Neural cell (in vitro differentiated cells): ENCODE results near the gene PCED1B. TPM values are rescaled to one million over a fixed set of nuclear protein-coding genes. Genes with fewer than 3 reads are reported as not detected.

Experiments
- H2AFZ ChIP-seq: fragments of 200-600, 300-800 bp; sonication (generic), shearing (Covaris generic); 2 replicates; pipeline ENCODE4 v1.6.0; 2014; ENCODE audit warnings: low read depth, mild to moderate bottlenecking, antibody characterized with exemption, low read length, moderate library complexity
- H3F3A ChIP-seq: fragments of 200-600 bp; shearing (Covaris generic); 2 replicates; pipeline ENCODE4 v1.6.1; 2016; ENCODE audit warnings: mild to moderate bottlenecking, moderate library complexity, mixed read lengths, antibody characterized with exemption, low read length; ENCODE audit not compliant: insufficient read depth, poor library complexity, severe bottlenecking
- H3K27ac ChIP-seq: fragments of 200-600, 300-800 bp; sonication (generic), shearing (Covaris generic); 2 replicates; pipeline ENCODE4 v1.5.1; 2014; ENCODE audit warnings: mild to moderate bottlenecking, low read length, moderate library complexity
- H3K27me3 ChIP-seq: fragments of 300-800, 200-600 bp; sonication (generic), shearing (Covaris generic); 2 replicates; pipeline ENCODE4 v1.6.0; 2014; ENCODE audit warnings: mild to moderate bottlenecking, low read depth, low read length, moderate library complexity; ENCODE audit not compliant: insufficient read depth
- H3K36me3 ChIP-seq: fragments of 300-800, 200-600 bp; sonication (generic), shearing (Covaris generic); 2 replicates; pipeline ENCODE4 v1.5.1; 2014; ENCODE audit warnings: mild to moderate bottlenecking, antibody characterized with exemption, low read length, moderate library complexity; ENCODE audit not compliant: insufficient read depth
- H3K4me2 ChIP-seq: fragments of 300-800, 200-600 bp; sonication (generic), shearing (Covaris generic); 2 replicates; pipeline ENCODE4 v1.6.0; 2014; ENCODE audit warnings: mild to moderate bottlenecking, low read length
- H3K4me3 ChIP-seq: fragments of 300-800, 200-600 bp; sonication (generic), shearing (Covaris generic); 2 replicates; pipeline ENCODE4 v1.5.1; 2014; ENCODE audit warnings: mild to moderate bottlenecking, low read length, moderate library complexity
- H3K79me2 ChIP-seq: fragments of 200-600 bp; shearing (Covaris generic); replicated peaks from 2 replicates; pipeline ENCODE4 v1.6.0; 2014; ENCODE audit warnings: mild to moderate bottlenecking, low read length, moderate library complexity; ENCODE audit not compliant: insufficient read depth
- H3K9ac ChIP-seq: fragments of 300-800, 200-600 bp; sonication (generic), shearing (Covaris generic); 2 replicates; pipeline ENCODE4 v1.6.1; 2016; ENCODE audit warnings: mild to moderate bottlenecking, low read length, mixed read lengths
- H3K9me2 ChIP-seq: fragments of 200-600 bp; shearing (Covaris generic); 2 replicates; pipeline ENCODE4 v1.6.1; 2016; ENCODE audit warnings: mild to moderate bottlenecking, low read length, mixed read lengths; ENCODE audit not compliant: insufficient read depth
- H3K9me3 ChIP-seq: fragments of 200-600, 300-800 bp; sonication (generic), shearing (Covaris generic); 2 replicates; pipeline ENCODE4 v1.6.1; 2016; ENCODE audit warnings: mild to moderate bottlenecking, mixed run types, low read length, moderate library complexity, mixed read lengths
- H4K20me1 ChIP-seq: fragments of 200-600 bp; shearing (Covaris generic); 2 replicates; pipeline ENCODE4 v1.6.1; 2016; ENCODE audit warnings: mild to moderate bottlenecking, mixed run types; ENCODE audit not compliant: insufficient read depth
- CTCF ChIP-seq: fragments of 450-650 bp; IDR thresholded peaks from 2 replicates; pipeline ENCODE4 v1.5.1; 2014; ENCODE audit warnings: antibody characterized with exemption, mild to moderate bottlenecking, moderate library complexity; ENCODE audit not compliant: poor library complexity, severe bottlenecking
- EP300 ChIP-seq: fragments of 450-650 bp; conservative IDR thresholded peaks from 2 replicates; pipeline ENCODE4 v1.6.1; 2014; ENCODE audit warnings: antibody characterized with exemption, mild to moderate bottlenecking, moderate library complexity; ENCODE audit not compliant: poor library complexity, severe bottlenecking
- EZH2 ChIP-seq: fragments of 200-600, 300-800 bp; shearing (Covaris generic), sonication (generic); IDR thresholded peaks from 2 replicates; pipeline ENCODE4 v1.6.1; 2014; ENCODE audit warnings: antibody characterized with exemption, low read length, borderline replicate concordance, mild to moderate bottlenecking; ENCODE audit not compliant: insufficient read depth, poor library complexity, severe bottlenecking
- MXI1 ChIP-seq: fragments of 450-650 bp; conservative IDR thresholded peaks from 2 replicates; pipeline ENCODE4 v1.6.1; 2014; ENCODE audit warnings: antibody characterized with exemption, mild to moderate bottlenecking; ENCODE audit not compliant: poor library complexity, severe bottlenecking
- POLR2AphosphoS5 ChIP-seq: IDR thresholded peaks from 2 replicates; pipeline ENCODE4 v1.6.1; 2012
- RAD21 ChIP-seq: fragments of 450-650 bp; conservative IDR thresholded peaks from 2 replicates; pipeline ENCODE4 v1.6.1; 2014; ENCODE audit warnings: antibody characterized with exemption, mild to moderate bottlenecking, moderate library complexity
- REST ChIP-seq: IDR thresholded peaks from 2 replicates; pipeline ENCODE4 v1.6.1; 2012; ENCODE audit warnings: borderline replicate concordance
- SMC3 ChIP-seq: fragments of 450-650 bp; conservative IDR thresholded peaks from 2 replicates; pipeline ENCODE4 v1.6.1; 2014; ENCODE audit warnings: antibody characterized with exemption, mild to moderate bottlenecking, moderate library complexity; ENCODE audit not compliant: poor library complexity
- TAF1 ChIP-seq: IDR thresholded peaks from 2 replicates; pipeline ENCODE4 v1.6.1; 2012; ENCODE audit warnings: low read depth
- polyA plus RNA-seq: library from polyadenylated mRNA; depleted of rRNA; stranded (reverse); fragments of >200 nt; gene quantifications from 2 replicates; pipeline ENCODE4 v1.2.3, GENCODE V29; 2014

PCED1B gene
- polyA plus RNA-seq, 1 donor from 2014 or later: not detected

- H4K20me1 ChIP-seq: no peaks in the 10 kb centered on the region
- no peaks in the 10 kb centered on the region for H3K9me2 ChIP-seq
- H3K9me3 ChIP-seq: no peaks in the 10 kb centered on the region
- H3F3A ChIP-seq: no peaks in the 10 kb centered on the region
- no peak overlapping the region for H3K9ac ChIP-seq
- no peak for TF ChIP-seq MXI1
- TF ChIP-seq POLR2AphosphoS5: no peak
- no peak for TF ChIP-seq TAF1
- no peak overlapping the region for H3K4me3 ChIP-seq
- no peak overlapping the region for H2AFZ ChIP-seq
- no peak overlapping the region for H3K27ac ChIP-seq
- peaks cover 13% of the 10 kb centered on the region for H3K27me3 ChIP-seq
- H3K4me2 ChIP-seq: no peak overlapping the region
- no peaks in the 10 kb centered on the region for H3K79me2 ChIP-seq
- H3K36me3 ChIP-seq: no peaks in the 10 kb centered on the region
Observed at GRCh38 chr12:47084172-47084571, 4.8 kb downstream of the PCED1B start.

- Histone ChIP-seq H3K9me3 (no peaks in the 10 kb centered on the region), H3K27ac (no peak overlapping the region), H3K4me2 (no peak overlapping the region), H3K27me3 (no peaks in the 10 kb centered on the region), H4K20me1 (no peaks in the 10 kb centered on the region), H2AFZ (no peak overlapping the region), H3K9ac (no peak overlapping the region), H3K36me3 (no peaks in the 10 kb centered on the region), H3K4me3 (no peak overlapping the region), H3K9me2 (no peaks in the 10 kb centered on the region), H3F3A (no peaks in the 10 kb centered on the region), H3K79me2 (no peaks in the 10 kb centered on the region)
- TF ChIP-seq SMC3 (no peak), RAD21 (no peak), REST (no peak), EP300 (no peak), MXI1 (no peak), POLR2AphosphoS5 (no peak), CTCF (no peak), EZH2 (no peak), TAF1 (no peak)
Observed at GRCh38 chr12:47085815-47086252, 6.4 kb downstream of the PCED1B start.
